Measurements from ENCODE around the gene NFKBIL1. TPM values are rescaled to one million over a fixed set of nuclear protein-coding genes. Genes with fewer than 3 reads are reported as not detected.

NFKBIL1 gene
- total RNA-seq, 2 experiments from 2014 or later = 21.8 to 23.2 TPM

GRCh38 chr6:31529329-31530150, 17.9 kb upstream of the NFKBIL1 start:
- H3K9me3 ChIP-seq (ENCODE audit: low read length) = no peaks in the 10 kb centered on the region
- intact Hi-C loops (cut with micrococcal nuclease; ENCODE audit: unreplicated experiment) = no loop called here
- no peak overlapping the region for H2AFZ ChIP-seq (ENCODE audit: low read length)
- H3K79me2 ChIP-seq (ENCODE audit: insufficient read depth, low read depth, low read length) = peaks cover 3% of the 10 kb centered on the region; the same call in 1 of the 2 replicates
- no peak for DNase-seq (ENCODE audit: low spot score)
- H3K27ac ChIP-seq (ENCODE audit: low read depth, low read length, poor library complexity, severe bottlenecking) = no peak overlapping the region
- POLR2A ChIA-PET = no interaction called here
- CTCF ChIA-PET (ENCODE audit: unreplicated experiment) = no interaction called here
- BruUV-seq (replicated peaks) = no TSS peak
- TF ChIP-seq, protein P1, sequence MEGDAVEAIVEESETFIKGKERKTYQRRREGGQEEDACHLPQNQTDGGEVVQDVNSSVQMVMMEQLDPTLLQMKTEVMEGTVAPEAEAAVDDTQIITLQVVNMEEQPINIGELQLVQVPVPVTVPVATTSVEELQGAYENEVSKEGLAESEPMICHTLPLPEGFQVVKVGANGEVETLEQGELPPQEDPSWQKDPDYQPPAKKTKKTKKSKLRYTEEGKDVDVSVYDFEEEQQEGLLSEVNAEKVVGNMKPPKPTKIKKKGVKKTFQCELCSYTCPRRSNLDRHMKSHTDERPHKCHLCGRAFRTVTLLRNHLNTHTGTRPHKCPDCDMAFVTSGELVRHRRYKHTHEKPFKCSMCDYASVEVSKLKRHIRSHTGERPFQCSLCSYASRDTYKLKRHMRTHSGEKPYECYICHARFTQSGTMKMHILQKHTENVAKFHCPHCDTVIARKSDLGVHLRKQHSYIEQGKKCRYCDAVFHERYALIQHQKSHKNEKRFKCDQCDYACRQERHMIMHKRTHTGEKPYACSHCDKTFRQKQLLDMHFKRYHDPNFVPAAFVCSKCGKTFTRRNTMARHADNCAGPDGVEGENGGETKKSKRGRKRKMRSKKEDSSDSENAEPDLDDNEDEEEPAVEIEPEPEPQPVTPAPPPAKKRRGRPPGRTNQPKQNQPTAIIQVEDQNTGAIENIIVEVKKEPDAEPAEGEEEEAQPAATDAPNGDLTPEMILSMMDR (conservative IDR thresholded peaks at IDR 0.05; ENCODE audit: low read length) = no peak
- TF ChIP-seq EZH2phosphoT487 (IDR thresholded peaks at IDR 0.05; ENCODE audit: borderline replicate concordance, low read depth, low read length) = no peak
- no peaks in the 10 kb centered on the region for H3K9me2 ChIP-seq (ENCODE audit: insufficient read depth, low read length)
- H3K36me3 ChIP-seq (ENCODE audit: insufficient read depth, low read length) = peaks cover 64% of the 10 kb centered on the region
- no peaks in the 10 kb centered on the region for H3K4me1 ChIP-seq (ENCODE audit: insufficient read depth, low read length, poor library complexity, severe bottlenecking)
- peaks cover 9% of the 10 kb centered on the region; the same call in 1 of the 2 replicates for H4K20me1 ChIP-seq (ENCODE audit: insufficient read depth, low read length)
- H3K4me3 ChIP-seq (ENCODE audit: low read depth, low read length, poor library complexity, severe bottlenecking) = no peak overlapping the region
- no peak overlapping the region for H3K4me2 ChIP-seq (ENCODE audit: low read length)

GRCh38 chr6:31530659-31531058, 16.7 kb upstream of the NFKBIL1 start:
- CTCF ChIA-PET (ENCODE audit: unreplicated experiment) = interaction anchor here (0.7 kb wide), 1 partner anchor 9 kb away, joined by 4 read pairs; no protein-coding TSS in a partner anchor
- H3K9me3 ChIP-seq (ENCODE audit: low read length) = no peaks in the 10 kb centered on the region
- peaks cover 75% of the 10 kb centered on the region for H3K36me3 ChIP-seq (ENCODE audit: insufficient read depth, low read length)
- intact Hi-C loops (cut with micrococcal nuclease; ENCODE audit: unreplicated experiment) = no loop called here
- POLR2A ChIA-PET = interaction anchor here (0.6 kb wide), 1 partner anchor 53 kb away, joined by 3 read pairs; no protein-coding TSS in a partner anchor
- no peak overlapping the region for H3K27ac ChIP-seq (ENCODE audit: low read depth, low read length, poor library complexity, severe bottlenecking)
- H3K4me2 ChIP-seq (ENCODE audit: low read length) = no peak overlapping the region
- H3K4me1 ChIP-seq (ENCODE audit: insufficient read depth, low read length, poor library complexity, severe bottlenecking) = no peaks in the 10 kb centered on the region
- peaks cover 12% of the 10 kb centered on the region for H4K20me1 ChIP-seq (ENCODE audit: insufficient read depth, low read length)
- no peak overlapping the region for H3K4me3 ChIP-seq (ENCODE audit: low read depth, low read length, poor library complexity, severe bottlenecking)
- BruUV-seq (replicated peaks) = TSS peak; percentile 14
- peaks cover 15% of the 10 kb centered on the region; the same call in 1 of the 2 replicates for H3K79me2 ChIP-seq (ENCODE audit: insufficient read depth, low read depth, low read length)
- no peak for DNase-seq (ENCODE audit: low spot score)
- TF ChIP-seq, protein P1 (conservative IDR thresholded peaks at IDR 0.05; ENCODE audit: low read length) = no peak
- no peak for TF ChIP-seq EZH2phosphoT487 (IDR thresholded peaks at IDR 0.05; ENCODE audit: borderline replicate concordance, low read depth, low read length)
- no peak overlapping the region for H2AFZ ChIP-seq (ENCODE audit: low read length)
- no peaks in the 10 kb centered on the region for H3K9me2 ChIP-seq (ENCODE audit: insufficient read depth, low read length)

DNA sequence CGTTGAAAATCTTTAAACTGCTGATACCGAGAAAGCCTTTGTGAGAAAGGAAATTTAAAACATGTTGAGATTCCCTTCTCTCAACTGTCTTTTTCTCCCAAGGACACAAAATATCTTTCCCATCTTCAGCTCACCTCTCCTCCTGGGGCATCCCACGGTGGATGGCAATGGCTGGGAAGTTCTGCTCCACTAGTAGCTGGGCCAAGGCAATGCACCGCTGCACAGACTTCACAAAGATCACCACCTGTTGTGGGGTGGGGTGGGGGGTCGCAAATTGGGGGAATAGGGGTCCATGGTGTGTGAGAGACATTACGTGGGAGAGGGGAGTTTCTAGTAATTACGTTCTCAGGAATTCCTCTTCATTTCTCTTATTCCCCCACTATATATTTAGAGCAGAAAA, 16.2 kb upstream of the NFKBIL1 start:
- no peak overlapping the region for H3K4me2 ChIP-seq (ENCODE audit: low read length)
- H3K27ac ChIP-seq (ENCODE audit: low read depth, low read length, poor library complexity, severe bottlenecking) = no peak overlapping the region
- peaks cover 80% of the 10 kb centered on the region for H3K36me3 ChIP-seq (ENCODE audit: insufficient read depth, low read length)
- TF ChIP-seq, protein P1 (conservative IDR thresholded peaks at IDR 0.05; ENCODE audit: low read length) = no peak
- no peak for TF ChIP-seq EZH2phosphoT487 (IDR thresholded peaks at IDR 0.05; ENCODE audit: borderline replicate concordance, low read depth, low read length)
- POLR2A ChIA-PET = interaction anchor here (0.6 to 1.4 kb wide), 5 partner anchors 10 to 304 kb away, joined by 3 to 6 read pairs (median 4); no protein-coding TSS in a partner anchor
- no peaks in the 10 kb centered on the region for H3K9me2 ChIP-seq (ENCODE audit: insufficient read depth, low read length)
- CTCF ChIA-PET (ENCODE audit: unreplicated experiment) = interaction anchor here (0.7 kb wide), 1 partner anchor 9 kb away, joined by 4 read pairs; no protein-coding TSS in a partner anchor
- H4K20me1 ChIP-seq (ENCODE audit: insufficient read depth, low read length) = peaks cover 17% of the 10 kb centered on the region
- H3K4me1 ChIP-seq (ENCODE audit: insufficient read depth, low read length, poor library complexity, severe bottlenecking) = no peaks in the 10 kb centered on the region
- DNase-seq (ENCODE audit: low spot score) = no peak
- H3K4me3 ChIP-seq (ENCODE audit: low read depth, low read length, poor library complexity, severe bottlenecking) = no peak overlapping the region
- H3K9me3 ChIP-seq (ENCODE audit: low read length) = no peaks in the 10 kb centered on the region
- no peak overlapping the region for H2AFZ ChIP-seq (ENCODE audit: low read length)
- BruUV-seq (replicated peaks) = no TSS peak
- intact Hi-C loops (cut with micrococcal nuclease; ENCODE audit: unreplicated experiment) = no loop called here
- H3K79me2 ChIP-seq (ENCODE audit: insufficient read depth, low read depth, low read length) = peaks cover 20% of the 10 kb centered on the region

Measured in OCI-LY7 (cell line).